ENCODE measurements around the gene KLRG1. TPM values are rescaled to one million over a fixed set of nuclear protein-coding genes. Genes with fewer than 3 reads are reported as not detected.

The KLRG1 gene
- total RNA-seq, 2 donors from 2014 or later, result 0.54 to 1.0 TPM

- H3K36me3 ChIP-seq, result no peaks in the 10 kb centered on the region
- no peak overlapping the region for H3K4me3 ChIP-seq
- no peaks in the 10 kb centered on the region for H3K9me3 ChIP-seq
- H3K4me1 ChIP-seq, result no peaks in the 10 kb centered on the region
- no peak for DNase-seq
- intact Hi-C loops (cut with DNase I), result no loop called here
- TF ChIP-seq, protein P1, sequence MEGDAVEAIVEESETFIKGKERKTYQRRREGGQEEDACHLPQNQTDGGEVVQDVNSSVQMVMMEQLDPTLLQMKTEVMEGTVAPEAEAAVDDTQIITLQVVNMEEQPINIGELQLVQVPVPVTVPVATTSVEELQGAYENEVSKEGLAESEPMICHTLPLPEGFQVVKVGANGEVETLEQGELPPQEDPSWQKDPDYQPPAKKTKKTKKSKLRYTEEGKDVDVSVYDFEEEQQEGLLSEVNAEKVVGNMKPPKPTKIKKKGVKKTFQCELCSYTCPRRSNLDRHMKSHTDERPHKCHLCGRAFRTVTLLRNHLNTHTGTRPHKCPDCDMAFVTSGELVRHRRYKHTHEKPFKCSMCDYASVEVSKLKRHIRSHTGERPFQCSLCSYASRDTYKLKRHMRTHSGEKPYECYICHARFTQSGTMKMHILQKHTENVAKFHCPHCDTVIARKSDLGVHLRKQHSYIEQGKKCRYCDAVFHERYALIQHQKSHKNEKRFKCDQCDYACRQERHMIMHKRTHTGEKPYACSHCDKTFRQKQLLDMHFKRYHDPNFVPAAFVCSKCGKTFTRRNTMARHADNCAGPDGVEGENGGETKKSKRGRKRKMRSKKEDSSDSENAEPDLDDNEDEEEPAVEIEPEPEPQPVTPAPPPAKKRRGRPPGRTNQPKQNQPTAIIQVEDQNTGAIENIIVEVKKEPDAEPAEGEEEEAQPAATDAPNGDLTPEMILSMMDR (IDR thresholded peaks at IDR 0.05), result no peak
- no peak overlapping the region for H3K9ac ChIP-seq (ENCODE audit: low read depth in 2 of 2, low read length in 2 of 2)
- no peak overlapping the region for H3K27ac ChIP-seq
- no peaks in the 10 kb centered on the region for H3K27me3 ChIP-seq
Observed at GRCh38 chr12:9034095-9034494, 44.7 kb downstream of the KLRG1 start.

DNA sequence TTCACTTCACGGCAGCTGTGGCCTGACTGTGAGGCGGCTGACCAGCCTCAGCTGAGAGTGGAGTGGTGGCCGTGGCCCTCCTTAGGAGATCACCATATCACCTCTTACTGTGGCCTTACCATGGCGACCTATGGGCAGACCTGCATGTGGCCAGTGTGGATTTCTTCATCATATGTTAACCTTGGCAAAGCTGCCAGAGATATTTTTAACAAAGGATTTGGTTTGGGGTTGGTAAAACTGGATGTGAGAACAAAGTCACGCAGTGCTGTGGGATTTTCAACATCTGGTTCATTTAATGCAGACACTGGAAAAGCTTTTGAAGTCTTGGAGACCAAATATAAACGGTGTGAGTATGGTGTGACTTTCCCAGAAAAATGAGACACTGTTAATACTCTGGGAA, 46.9 kb downstream of the KLRG1 start:
- no peaks in the 10 kb centered on the region for H3K36me3 ChIP-seq
- no peaks in the 10 kb centered on the region for H3K27me3 ChIP-seq
- DNase-seq, result no peak
- H3K4me1 ChIP-seq, result no peaks in the 10 kb centered on the region
- no peak overlapping the region for H3K27ac ChIP-seq
- H3K9me3 ChIP-seq, result no peaks in the 10 kb centered on the region
- H3K9ac ChIP-seq (ENCODE audit: low read depth in 2 of 2, low read length in 2 of 2), result no peak overlapping the region
- TF ChIP-seq, protein P1 (IDR thresholded peaks at IDR 0.05), result no peak
- no peak overlapping the region for H3K4me3 ChIP-seq
- intact Hi-C loops (cut with DNase I), result no loop called here

DNA sequence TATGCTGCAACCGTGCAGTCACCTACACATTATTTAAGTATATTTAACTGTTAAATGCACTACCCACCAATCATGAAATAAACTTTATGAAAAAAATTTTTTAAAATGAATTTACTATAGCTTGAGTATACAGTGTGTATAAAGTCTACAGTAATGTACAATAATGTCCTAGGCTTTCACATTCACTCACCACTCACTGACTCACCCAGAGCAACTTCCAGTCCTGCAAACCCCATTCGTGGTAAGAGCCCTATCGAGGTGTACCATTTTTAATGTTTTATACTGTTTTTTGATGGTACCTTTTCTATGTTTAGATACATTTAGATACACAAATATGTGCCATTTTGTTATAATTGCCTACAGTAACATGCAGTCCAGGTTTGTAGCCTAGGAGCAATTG, 48.1 kb downstream of the KLRG1 start:
- no peaks in the 10 kb centered on the region for H3K9me3 ChIP-seq
- DNase-seq, result no peak
- H3K4me1 ChIP-seq, result no peaks in the 10 kb centered on the region
- H3K36me3 ChIP-seq, result no peaks in the 10 kb centered on the region
- H3K9ac ChIP-seq (ENCODE audit: low read depth in 2 of 2, low read length in 2 of 2), result no peak overlapping the region
- no peak overlapping the region for H3K27ac ChIP-seq
- no peak overlapping the region for H3K4me3 ChIP-seq
- intact Hi-C loops (cut with DNase I), result no loop called here
- TF ChIP-seq, protein P1 (IDR thresholded peaks at IDR 0.05), result no peak
- no peaks in the 10 kb centered on the region for H3K27me3 ChIP-seq

- H3K36me3 ChIP-seq, result no peaks in the 10 kb centered on the region
- H3K9ac ChIP-seq (ENCODE audit: low read depth in 2 of 2, low read length in 2 of 2), result no peak overlapping the region
- no peak for DNase-seq
- H3K27ac ChIP-seq, result no peak overlapping the region
- no peak overlapping the region for H3K4me3 ChIP-seq
- no peaks in the 10 kb centered on the region for H3K4me1 ChIP-seq
- H3K27me3 ChIP-seq, result no peaks in the 10 kb centered on the region
- TF ChIP-seq, protein P1 (IDR thresholded peaks at IDR 0.05), result peak; percentile 68
- intact Hi-C loops (cut with DNase I), result no loop called here
- no peaks in the 10 kb centered on the region for H3K9me3 ChIP-seq
Observed at GRCh38 chr12:9039397-9039977, 50.1 kb downstream of the KLRG1 start.

- no peak overlapping the region for H3K27ac ChIP-seq
- H3K27me3 ChIP-seq, result no peaks in the 10 kb centered on the region
- no peaks in the 10 kb centered on the region for H3K36me3 ChIP-seq
- no peak overlapping the region for H3K4me3 ChIP-seq
- no peak for DNase-seq
- H3K4me1 ChIP-seq, result no peaks in the 10 kb centered on the region
- H3K9ac ChIP-seq (ENCODE audit: low read depth in 2 of 2, low read length in 2 of 2), result no peak overlapping the region
- intact Hi-C loops (cut with DNase I), result loop anchor here (5.0 to 10.0 kb wide), 2 partner anchors 358 to 496 kb away; partner anchors contain the start of gene CLEC4E
- TF ChIP-seq, protein P1 (IDR thresholded peaks at IDR 0.05), result no peak
- H3K9me3 ChIP-seq, result no peaks in the 10 kb centered on the region
Observed at GRCh38 chr12:9040484-9041186, 51.3 kb downstream of the KLRG1 start.
